Ishikawa (cell line): Measurements from ENCODE around the gene KCNQ4.

Experiments used
- CEBPB ChIP-seq: IDR thresholded peaks from 2 replicates; pipeline ENCODE4 v1.6.1; 2012
- CREB1 ChIP-seq: IDR thresholded peaks from 2 replicates; pipeline ENCODE4 v1.6.1; 2012; ENCODE audit warnings: low read depth
- EGR1 ChIP-seq: IDR thresholded peaks from 2 replicates; pipeline ENCODE4 v1.6.1; 2012
- EP300 ChIP-seq: IDR thresholded peaks from 2 replicates; pipeline ENCODE4 v1.6.1; 2012; ENCODE audit warnings: borderline replicate concordance
- FOXM1 ChIP-seq: IDR thresholded peaks from 2 replicates; pipeline ENCODE4 v1.6.1; 2012; ENCODE audit warnings: low read depth, borderline replicate concordance
- MAX ChIP-seq: IDR thresholded peaks from 2 replicates; pipeline ENCODE4 v1.6.1; 2012
- NFIC ChIP-seq: IDR thresholded peaks from 2 replicates; pipeline ENCODE4 v1.6.1; 2012
- RAD21 ChIP-seq: IDR thresholded peaks from 2 replicates; pipeline ENCODE4 v1.6.1; 2012; ENCODE audit warnings: low read depth
- REST ChIP-seq: IDR thresholded peaks from 2 replicates; pipeline ENCODE4 v1.6.1; 2012; ENCODE audit warnings: low read depth, mild to moderate bottlenecking
- TAF1 ChIP-seq: IDR thresholded peaks from 2 replicates; pipeline ENCODE4 v1.6.1; 2012; ENCODE audit warnings: low read depth, mild to moderate bottlenecking
- TCF12 ChIP-seq: IDR thresholded peaks from 2 replicates; pipeline ENCODE4 v1.6.1; 2012; ENCODE audit warnings: low read depth
- TEAD4 ChIP-seq: IDR thresholded peaks from 2 replicates; pipeline ENCODE4 v1.6.1; 2012
- USF1 ChIP-seq: IDR thresholded peaks from 2 replicates; pipeline ENCODE4 v1.6.1; 2012
- YY1 ChIP-seq: IDR thresholded peaks from 2 replicates; pipeline ENCODE4 v1.6.1; 2012; ENCODE audit warnings: low read depth
- ZBTB7A ChIP-seq: IDR thresholded peaks from 2 replicates; pipeline ENCODE4 v1.6.1; 2012; ENCODE audit warnings: low read depth

The KCNQ4 gene

GRCh38 chr1:40815420-40815819 is 31.8 kb downstream of the KCNQ4 start:
- TF ChIP-seq USF1 (no peak), TEAD4 (no peak), EP300 (no peak), YY1 (no peak), MAX (no peak), TAF1 (no peak), EGR1 (no peak), TCF12 (no peak), FOXM1 (no peak), CEBPB (no peak), ZBTB7A (no peak)

GRCh38 chr1:40817791-40818263 is 34.2 kb downstream of the KCNQ4 start:
- no peak for TF ChIP-seq FOXM1
- TF ChIP-seq CREB1: no peak
- no peak for TF ChIP-seq USF1
- no peak for TF ChIP-seq REST
- no peak for TF ChIP-seq EP300
- no peak for TF ChIP-seq YY1

GRCh38 chr1:40818264-40818961 is 34.8 kb downstream of the KCNQ4 start:
- TF ChIP-seq USF1 (no peak), FOXM1 (no peak), RAD21 (no peak), NFIC (no peak), EGR1 (no peak)

- TF ChIP-seq NFIC (no peak), YY1 (no peak), CEBPB (no peak), TEAD4 (no peak), RAD21 (no peak), MAX (no peak), TAF1 (no peak), EGR1 (no peak), FOXM1 (no peak), ZBTB7A (no peak)
Measured at GRCh38 chr1:40819101-40819500, 35.5 kb downstream of the KCNQ4 start.

GRCh38 chr1:40820251-40820797 is 36.7 kb downstream of the KCNQ4 start:
- no peak for TF ChIP-seq MAX
- no peak for TF ChIP-seq TEAD4
- TF ChIP-seq FOXM1: no peak
- TF ChIP-seq NFIC: no peak
- TF ChIP-seq REST: no peak
- no peak for TF ChIP-seq RAD21
- TF ChIP-seq EGR1: no peak
- TF ChIP-seq TCF12: no peak
- no peak for TF ChIP-seq USF1
- TF ChIP-seq ZBTB7A: no peak
- TF ChIP-seq CREB1: no peak
- TF ChIP-seq EP300: no peak
- TF ChIP-seq YY1: no peak
- no peak for TF ChIP-seq CEBPB
- no peak for TF ChIP-seq TAF1
